Measurements from ENCODE around the gene PRKAR2B. TPM values are rescaled to one million over a fixed set of nuclear protein-coding genes. Genes with fewer than 3 reads are reported as not detected.

The PRKAR2B gene
- total and polyA plus RNA-seq, 10 donors = 8.3 to 74.4 (median 38.9) TPM

GRCh38 chr7:107172276-107173032, 127.9 kb downstream of the PRKAR2B start:
- WGBS, 5 donors = 68 to 77% (median 72%) methylated on average over 4 of the region's 4 CpGs
- intact Hi-C loops (cut with DNase I; ENCODE audit: low total_unique reads) = no loop called here
- H3K36me3 ChIP-seq = peaks cover 0 to 19% (median 1%) of the 10 kb centered on the region in 6 donors
- H3K27ac ChIP-seq = peak overlapping the region in 4 of 8 donors; percentile 8 to 95 (median 14)
- no peaks in the 10 kb centered on the region for H3K9me3 ChIP-seq
- H3K4me3 ChIP-seq = peak overlapping the region in 1 of 8 donors; percentile 4
- H3K27me3 ChIP-seq (replicated peaks in 1 of 7) = no peaks in the 10 kb centered on the region
- no peak for TF ChIP-seq POLR2AphosphoS5 (IDR thresholded peaks at IDR 0.05)
- TF ChIP-seq CTCF (IDR thresholded peaks at IDR 0.05 in 8 of 11, conservative IDR thresholded peaks at IDR 0.05 in 3 of 11) = no peak
- TF ChIP-seq POLR2A (IDR thresholded peaks at IDR 0.05) = no peak
- no peak for DNase-seq
- peaks cover 46 to 83% (median 73%) of the 10 kb centered on the region in 6 donors for H3K4me1 ChIP-seq

- H3K36me3 ChIP-seq = peaks cover 0 to 19% (median 1%) of the 10 kb centered on the region in 6 donors
- TF ChIP-seq POLR2A (IDR thresholded peaks at IDR 0.05) (no peak), CTCF (IDR thresholded peaks at IDR 0.05 in 8 of 11, conservative IDR thresholded peaks at IDR 0.05 in 3 of 11) (no peak), POLR2AphosphoS5 (IDR thresholded peaks at IDR 0.05) (no peak)
- H3K27ac ChIP-seq = peak overlapping the region in 2 of 8 donors; percentile 16 to 95
- H3K4me1 ChIP-seq = peaks cover 46 to 83% (median 75%) of the 10 kb centered on the region in 6 donors
- no peaks in the 10 kb centered on the region for H3K27me3 ChIP-seq (replicated peaks in 1 of 7)
- DNase-seq = no peak
- intact Hi-C loops (cut with DNase I; ENCODE audit: low total_unique reads) = no loop called here
- H3K4me3 ChIP-seq = peak overlapping the region in 1 of 8 donors; percentile 4
- no peaks in the 10 kb centered on the region for H3K9me3 ChIP-seq
- 72 to 86% (median 80%) methylated on average over 2 of the region's 2 CpGs for WGBS, 5 donors
These were observed 128.7 kb downstream of the PRKAR2B start for GRCh38 chr7:107173191-107173590.

- peaks cover 0 to 19% (median 1%) of the 10 kb centered on the region in 6 donors for H3K36me3 ChIP-seq
- H3K4me3 ChIP-seq = no peak overlapping the region
- 52 to 65% (median 58%) methylated on average over 4 of the region's 4 CpGs for WGBS, 5 donors
- H3K27me3 ChIP-seq (replicated peaks in 1 of 7) = no peaks in the 10 kb centered on the region
- peaks cover 46 to 90% (median 75%) of the 10 kb centered on the region in 6 donors for H3K4me1 ChIP-seq
- no peaks in the 10 kb centered on the region for H3K9me3 ChIP-seq
- no peak for DNase-seq
- no peak for TF ChIP-seq POLR2AphosphoS5 (IDR thresholded peaks at IDR 0.05)
- intact Hi-C loops (cut with DNase I; ENCODE audit: low total_unique reads) = no loop called here
- H3K27ac ChIP-seq = no peak overlapping the region
These were observed 129.3 kb downstream of the PRKAR2B start for GRCh38 chr7:107173691-107174406.

GRCh38 chr7:107179326-107180164, 135.0 kb downstream of the PRKAR2B start:
- peaks cover 0 to 61% (median 43%) of the 10 kb centered on the region in 6 donors for H3K36me3 ChIP-seq
- H3K4me1 ChIP-seq = peaks cover 9 to 92% (median 60%) of the 10 kb centered on the region in 6 donors
- H3K9me3 ChIP-seq = no peaks in the 10 kb centered on the region
- H3K27ac ChIP-seq = no peak overlapping the region
- 84 to 92% (median 90%) methylated on average over 14 of the region's 14 CpGs for WGBS, 5 donors
- TF ChIP-seq POLR2A (IDR thresholded peaks at IDR 0.05) (no peak), POLR2AphosphoS5 (IDR thresholded peaks at IDR 0.05) (no peak), CTCF (IDR thresholded peaks at IDR 0.05 in 8 of 11, conservative IDR thresholded peaks at IDR 0.05 in 3 of 11) (no peak)
- no peak for DNase-seq
- no peaks in the 10 kb centered on the region for H3K27me3 ChIP-seq (replicated peaks in 1 of 7)
- no peak overlapping the region for H3K4me3 ChIP-seq
- intact Hi-C loops (cut with DNase I; ENCODE audit: low total_unique reads) = no loop called here

Measured in spleen (tissue), 11 donors.